Measurements from ENCODE around the gene ZNF280C. TPM values are rescaled to one million over a fixed set of nuclear protein-coding genes. Genes with fewer than 3 reads are reported as not detected.

ZNF280C gene
- total RNA-seq, 2 experiments from 2014 or later: 5.0 to 5.9 TPM

DNA sequence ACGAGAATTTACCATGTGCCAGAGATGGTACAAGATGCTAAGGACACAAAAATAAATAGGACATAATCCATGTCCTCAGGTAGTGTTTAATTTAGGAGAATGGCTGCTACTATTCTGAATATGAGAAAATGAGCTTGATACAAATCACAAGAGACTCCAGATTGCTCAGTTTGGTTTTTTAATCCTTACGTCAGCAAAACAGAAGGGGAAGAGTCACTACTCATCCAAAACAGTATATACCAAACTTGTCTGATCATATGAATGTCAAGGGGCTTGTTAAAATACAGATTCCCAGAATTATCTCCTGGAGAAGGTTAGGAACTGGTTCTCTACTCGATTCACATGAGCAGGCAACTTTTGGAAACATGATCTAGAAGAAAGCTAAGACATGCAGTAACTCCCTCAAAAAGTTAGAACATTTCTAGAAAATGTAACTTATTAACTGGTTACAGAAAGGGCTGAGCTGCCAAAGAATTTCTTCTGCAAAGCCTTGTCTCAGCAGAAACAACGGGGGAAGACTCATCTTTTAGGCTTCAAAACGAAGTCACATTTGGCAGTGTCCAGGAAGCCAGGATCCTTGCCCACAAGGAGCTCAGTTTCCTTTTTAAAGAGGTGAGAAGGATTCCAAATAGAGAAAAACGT, 106.5 kb downstream of the ZNF280C start:
- ATAC-seq (no peak), DNase-seq (no peak)
- Mint-ChIP-seq H3K36me3 (ENCODE audit: low read depth) (peaks cover 9% of the 10 kb centered on the region), H3K4me3 (no peak overlapping the region), H3K27me3 (ENCODE audit: low read depth) (no peaks in the 10 kb centered on the region), H3K9me3 (ENCODE audit: insufficient read depth) (no peaks in the 10 kb centered on the region), H3K4me1 (ENCODE audit: low read depth) (peaks cover 40% of the 10 kb centered on the region), H3K27ac (no peak overlapping the region)
- ChIA-PET POLR2A (no interaction called here), CTCF (interaction anchor here (0.8 to 1.1 kb wide), 3 partner anchors 15 to 83 kb away, joined by 3 to 4 read pairs (median 3); no protein-coding TSS in a partner anchor)

DNA sequence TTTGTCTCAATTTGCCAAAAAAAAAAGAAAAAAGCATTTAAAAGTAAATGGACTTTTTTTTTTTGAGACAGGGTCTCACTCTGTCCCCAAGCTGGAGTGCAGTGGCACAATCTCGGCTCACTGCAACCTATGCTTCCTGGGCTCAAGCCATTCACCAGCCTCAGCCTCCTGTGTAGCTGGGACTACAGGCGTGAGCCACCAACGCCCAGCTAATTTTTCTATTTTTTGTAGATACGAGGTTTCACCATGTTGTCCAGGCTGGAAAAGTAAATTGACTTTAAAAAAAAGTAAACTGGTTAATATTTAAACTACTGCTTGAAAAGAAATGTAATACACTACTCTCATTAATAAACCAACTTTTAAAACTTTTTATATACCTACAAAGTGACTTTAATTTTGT, 108.9 kb downstream of the ZNF280C start:
- POLR2A ChIA-PET: no interaction called here
- H3K4me3 Mint-ChIP-seq: no peak overlapping the region
- H3K27ac Mint-ChIP-seq: no peak overlapping the region
- ATAC-seq (no peak), DNase-seq (no peak)
- CTCF ChIA-PET: interaction anchor here (1.1 to 1.3 kb wide), 2 partner anchors 14 to 80 kb away, joined by 3 to 8 read pairs; no protein-coding TSS in a partner anchor
- H3K27me3 Mint-ChIP-seq (ENCODE audit: low read depth): no peaks in the 10 kb centered on the region
- peaks cover 32% of the 10 kb centered on the region for H3K4me1 Mint-ChIP-seq (ENCODE audit: low read depth)
- no peaks in the 10 kb centered on the region for H3K9me3 Mint-ChIP-seq (ENCODE audit: insufficient read depth)
- H3K36me3 Mint-ChIP-seq (ENCODE audit: low read depth): peaks cover 11% of the 10 kb centered on the region

DNA sequence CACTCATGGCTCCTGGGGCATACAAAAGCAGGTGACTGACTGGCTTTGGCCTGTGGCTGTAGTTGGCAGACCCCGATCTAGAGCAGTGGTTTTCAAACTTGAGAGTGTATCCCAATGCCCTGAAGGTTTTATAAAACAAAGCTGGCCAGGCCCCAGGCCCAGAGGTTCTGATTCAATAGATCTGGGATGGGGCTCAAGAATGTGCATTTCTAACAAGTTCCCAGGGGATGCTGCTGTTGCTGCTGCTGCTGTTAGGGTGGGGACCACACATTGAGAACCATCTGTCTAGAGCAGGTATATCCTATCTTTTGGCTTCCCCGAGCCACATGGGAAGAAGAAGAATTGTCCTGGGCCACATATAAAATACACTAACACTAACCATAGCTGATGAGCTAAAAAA, 110.4 kb downstream of the ZNF280C start:
- Mint-ChIP-seq H3K9me3 (ENCODE audit: insufficient read depth) (no peaks in the 10 kb centered on the region), H3K27me3 (ENCODE audit: low read depth) (no peaks in the 10 kb centered on the region), H3K4me1 (ENCODE audit: low read depth) (peaks cover 20% of the 10 kb centered on the region), H3K4me3 (no peak overlapping the region), H3K27ac (no peak overlapping the region), H3K36me3 (ENCODE audit: low read depth) (peaks cover 9% of the 10 kb centered on the region)
- ATAC-seq: no peak
- ChIA-PET CTCF (no interaction called here), POLR2A (no interaction called here)
- no peak for DNase-seq

DNA sequence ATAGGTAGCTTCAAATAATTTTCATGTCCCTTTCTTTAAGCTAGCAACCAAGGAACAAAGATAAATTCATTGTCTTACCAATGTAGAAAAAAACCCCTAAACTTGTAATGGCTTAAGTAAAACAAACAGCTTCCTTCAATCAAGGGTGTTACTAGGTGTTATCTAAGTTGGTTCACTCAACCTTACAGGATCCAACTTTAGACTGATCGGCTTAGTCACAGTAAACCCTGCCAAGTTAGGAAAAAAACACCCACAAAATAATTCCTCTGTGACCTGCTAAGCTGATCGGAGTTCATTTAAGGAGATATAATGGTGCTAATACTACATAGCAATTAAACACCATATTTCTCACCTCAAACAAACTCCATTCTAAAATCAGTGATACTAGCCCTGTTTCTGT, 113.1 kb downstream of the ZNF280C start:
- Mint-ChIP-seq H3K27me3 (ENCODE audit: low read depth) (no peaks in the 10 kb centered on the region), H3K4me3 (no peak overlapping the region), H3K4me1 (ENCODE audit: low read depth) (peaks cover 7% of the 10 kb centered on the region), H3K9me3 (ENCODE audit: insufficient read depth) (no peaks in the 10 kb centered on the region), H3K36me3 (ENCODE audit: low read depth) (peaks cover 10% of the 10 kb centered on the region), H3K27ac (no peak overlapping the region)
- CTCF ChIA-PET: interaction anchor here (0.7 to 1.7 kb wide), 3 partner anchors 35 to 95 kb away, joined by 3 to 7 read pairs (median 3); no protein-coding TSS in a partner anchor
- no peak for ATAC-seq
- POLR2A ChIA-PET: no interaction called here
- no peak for DNase-seq

Other genes with a start within 250 kb of the ZNF280C start
- 10 to 100 TPM; 38.2 to 39.0 TPM for gene ELF4, start 158.4 kb downstream of the ZNF280C start, total RNA-seq
- gene AIFM1, start 103.1 kb downstream of the ZNF280C start, total RNA-seq: 10 to 100 TPM; 43.4 to 47.6 TPM
- gene RAB33A, start 96.9 kb downstream of the ZNF280C start, total RNA-seq: 10 to 100 TPM; 31.6 to 32.7 TPM
- gene SLC25A14, start 71.0 kb upstream of the ZNF280C start, total RNA-seq: 10 to 100 TPM; 11.5 to 13.3 TPM
- not detected for gene GPR119, start 116.8 kb upstream of the ZNF280C start, total RNA-seq
- gene RBMX2, start 133.1 kb upstream of the ZNF280C start, total RNA-seq: 10 to 100 TPM; 25.2 to 25.3 TPM